Stimulated activated CD8-positive, alpha-beta memory T cell treated with anti-CD3 and anti-CD28 coated beads, Interleukin-7, amount 100 ng/mL, for 1 hour (primary cell): ENCODE measurements around the gene TCP11.

Source experiments
- DNase-seq, 2 donors: peaks; one replicate each; pipeline ENCODE4 v3.0.0-alpha.2; 2020; ENCODE audit warnings: low read depth in 2 of 2

Gene TCP11

DNA sequence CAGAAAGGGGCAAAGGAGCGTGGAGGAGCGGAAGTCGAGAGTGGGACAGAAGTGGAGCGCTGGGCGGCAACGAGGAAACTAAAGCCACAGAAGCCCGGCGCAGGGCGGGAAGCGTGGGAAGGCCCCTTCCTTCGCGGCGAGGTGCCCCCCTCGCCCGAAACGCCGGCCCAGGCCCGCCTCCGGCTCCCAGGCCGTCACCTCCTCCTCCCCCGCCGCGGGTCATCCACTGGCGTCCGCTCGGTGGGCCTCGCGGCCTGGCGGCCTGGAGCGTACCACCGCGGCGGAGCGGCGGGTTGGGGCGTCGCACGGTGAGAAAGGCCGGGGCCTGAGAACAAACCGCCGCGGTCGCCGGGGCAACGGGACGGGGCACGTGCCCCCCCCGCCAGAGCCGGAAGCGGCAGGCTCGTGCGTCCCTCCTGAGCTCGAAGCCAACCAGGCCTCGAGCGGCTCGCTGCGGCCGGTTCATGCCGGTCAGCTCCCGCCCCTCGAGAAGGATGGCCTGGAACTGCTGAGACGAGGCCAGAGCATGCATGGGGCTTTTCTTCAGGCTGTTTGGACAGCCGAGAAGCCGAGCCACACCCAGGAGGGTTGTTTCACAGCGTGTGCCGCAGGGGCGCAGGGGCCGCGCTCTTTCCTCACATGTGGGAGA lies at the start of gene TCP11:
Gene TCP11, minus strand, starts transcription at position 333 of the 649 bp plus-strand sequence. CDS start 469 bp downstream, outside the sequence.
- DNase-seq: no peak

DNA sequence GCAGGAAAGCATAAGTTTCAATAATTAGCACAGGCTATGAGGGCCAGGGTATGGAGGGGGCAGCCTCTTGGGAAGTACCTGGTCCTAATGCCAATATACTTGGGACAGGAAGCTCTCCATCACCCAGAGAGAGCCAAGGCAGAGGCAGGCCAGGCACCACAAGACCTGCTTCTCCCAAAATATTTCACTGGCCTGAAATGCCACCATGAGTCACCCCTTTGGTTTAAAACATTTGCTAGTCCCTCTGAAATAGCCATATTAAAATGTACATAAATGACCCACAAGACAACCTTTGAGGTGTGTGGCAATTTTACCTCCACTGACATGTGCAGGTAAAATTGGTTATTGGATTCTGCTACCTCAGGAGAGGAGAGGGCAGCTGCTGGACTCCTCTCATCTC lies 49.2 kb upstream of the TCP11 start:
- no peak for DNase-seq

DNA sequence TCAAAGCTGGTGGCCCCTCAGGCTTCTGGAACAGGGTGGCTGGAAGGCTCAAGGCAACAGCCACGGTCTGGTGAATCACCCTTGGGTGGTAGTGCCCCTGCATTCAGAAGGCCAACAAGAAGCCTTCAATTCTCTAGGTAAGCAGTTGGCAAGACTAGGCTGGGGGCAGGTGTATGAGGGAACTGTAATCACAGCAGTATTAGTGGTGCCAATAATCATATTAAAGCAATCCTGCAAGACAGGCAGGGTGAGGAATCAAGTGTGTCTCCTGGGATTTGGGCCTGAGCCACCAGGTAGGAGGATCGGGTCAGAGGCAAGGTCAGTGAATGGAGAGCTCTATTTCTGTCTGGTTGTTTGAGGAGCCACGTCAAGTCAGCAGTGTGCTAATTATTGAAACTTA lies 47.7 kb upstream of the TCP11 start:
- no peak for DNase-seq

DNA sequence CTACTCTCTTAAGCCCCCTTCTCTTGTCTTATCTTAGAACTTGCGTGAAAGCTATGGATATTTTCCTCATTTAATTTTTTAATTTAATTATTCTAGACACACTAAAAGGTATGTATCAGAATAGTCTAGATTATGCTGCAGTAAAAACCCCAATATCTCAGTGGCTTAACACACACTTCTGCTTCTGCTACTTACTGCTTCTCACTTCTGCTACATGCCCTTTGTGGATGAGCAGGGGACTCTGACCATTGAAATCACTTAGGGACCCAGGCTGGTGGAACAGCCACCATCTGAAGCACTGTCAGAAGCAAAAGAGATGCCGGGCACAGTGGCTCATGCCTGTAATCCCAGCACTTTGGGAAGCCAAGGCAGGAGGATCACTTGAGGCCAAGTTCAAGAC lies 45.4 kb upstream of the TCP11 start:
- no peak for DNase-seq

DNA sequence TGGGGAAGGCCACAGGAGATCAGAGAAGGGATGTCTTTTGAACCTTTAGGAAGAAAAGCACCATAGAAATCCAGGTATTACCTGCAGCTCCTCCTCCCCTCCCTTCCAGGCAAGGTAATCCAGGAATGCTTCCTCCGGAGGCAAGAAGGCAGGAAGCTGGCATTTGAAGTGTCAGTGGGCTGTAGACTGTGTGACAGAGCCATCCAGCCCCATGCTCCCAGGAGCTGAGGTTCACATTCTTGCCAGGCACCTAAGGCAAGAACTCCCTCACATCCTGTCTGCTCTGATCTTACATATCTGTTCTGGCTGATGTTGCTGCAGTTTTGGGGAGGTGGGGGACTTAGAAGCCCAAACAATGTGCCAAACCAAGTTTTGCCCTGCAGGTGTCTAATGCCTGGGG lies 44.8 kb upstream of the TCP11 start:
- no peak for DNase-seq

DNA sequence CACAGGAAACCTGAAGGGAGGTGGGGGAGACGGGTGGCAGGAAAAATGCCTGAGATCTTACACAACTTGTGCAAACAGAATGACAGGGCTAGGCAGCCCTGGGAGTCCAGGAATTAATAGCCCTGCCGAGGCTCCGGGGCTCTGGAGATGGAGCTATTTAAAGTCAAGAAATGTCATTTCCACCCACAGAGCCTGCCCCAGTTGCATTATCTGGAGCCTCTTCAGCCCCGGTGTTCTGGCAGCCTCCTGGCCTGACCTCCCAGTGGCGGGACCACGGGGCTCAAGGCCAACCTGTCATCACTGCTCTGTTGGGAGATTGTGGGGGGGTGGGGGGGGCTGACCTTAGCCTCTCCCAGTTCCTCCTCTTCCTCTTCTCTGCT lies 44.2 kb upstream of the TCP11 start:
- no peak for DNase-seq

DNA sequence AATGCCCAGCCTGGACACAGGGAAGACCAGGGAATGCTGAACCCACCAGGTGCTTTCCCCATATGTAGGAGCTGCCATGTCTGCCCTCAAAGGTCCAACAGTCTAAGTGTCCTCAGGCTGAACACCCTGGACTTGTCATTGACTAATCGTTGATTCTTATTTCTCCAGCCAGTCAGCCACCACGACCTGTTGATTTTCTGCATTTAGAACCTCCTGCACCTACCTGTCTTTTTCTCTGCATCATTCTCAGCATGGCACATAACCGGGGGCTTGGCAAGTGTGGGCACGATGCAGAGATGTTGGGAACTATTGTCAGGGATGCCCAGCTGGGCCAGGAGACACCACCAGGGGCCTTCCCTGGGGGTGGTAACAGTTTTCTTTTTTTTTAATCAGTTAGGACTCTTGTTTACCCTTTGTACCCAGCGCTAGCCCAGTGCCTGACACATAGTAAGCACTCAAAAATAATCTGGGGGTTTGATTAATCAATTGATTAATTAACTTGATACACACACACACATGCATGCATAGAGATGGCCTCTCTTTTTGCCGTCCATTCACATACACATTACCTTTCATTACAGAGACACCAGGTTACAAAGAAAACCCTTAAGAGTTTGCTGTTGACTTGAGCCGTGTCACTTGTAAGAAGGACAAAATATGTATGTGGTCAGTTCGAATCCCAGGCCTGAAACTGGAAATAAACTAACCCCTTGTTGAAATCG lies 43.6 kb upstream of the TCP11 start:
- no peak for DNase-seq

DNA sequence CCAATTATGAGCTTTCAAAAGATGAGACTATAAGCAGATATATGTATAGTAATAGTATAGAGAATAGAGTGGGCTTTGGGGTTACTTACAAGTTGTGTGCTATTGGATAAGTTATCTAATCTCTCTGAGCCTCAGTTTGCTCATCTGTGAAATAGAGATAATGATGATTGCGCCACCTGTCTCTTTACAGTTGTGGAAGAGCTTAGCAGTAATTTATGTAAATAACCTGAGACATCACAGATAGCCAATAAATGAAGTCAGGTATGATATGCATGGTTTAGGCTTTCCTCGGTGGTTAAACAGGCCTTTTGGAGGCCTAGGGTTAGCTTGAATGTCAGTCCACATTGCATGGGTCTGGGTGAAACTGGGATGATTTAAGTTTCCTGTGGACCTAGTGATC lies 42.8 kb upstream of the TCP11 start:
- DNase-seq: no peak

DNA sequence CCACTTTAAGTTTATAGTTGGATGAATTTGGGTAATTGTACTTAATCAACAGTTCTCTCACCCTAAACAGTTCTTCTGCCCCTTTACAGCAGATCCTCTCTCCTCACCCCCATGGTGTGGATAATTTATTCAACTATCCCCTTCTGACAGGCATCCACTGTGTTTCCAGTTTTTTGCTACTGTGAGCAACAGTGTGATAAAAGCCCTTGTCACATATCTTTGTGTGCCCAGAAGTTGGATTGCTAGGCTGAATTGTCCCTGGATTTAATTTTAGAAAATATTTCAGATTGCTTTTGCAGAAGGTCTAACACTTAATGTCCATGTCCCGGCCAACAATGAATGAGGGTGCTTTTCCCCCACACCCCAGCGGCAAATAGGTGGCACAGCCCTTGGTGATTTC lies 42.1 kb upstream of the TCP11 start:
- DNase-seq: no peak

DNA sequence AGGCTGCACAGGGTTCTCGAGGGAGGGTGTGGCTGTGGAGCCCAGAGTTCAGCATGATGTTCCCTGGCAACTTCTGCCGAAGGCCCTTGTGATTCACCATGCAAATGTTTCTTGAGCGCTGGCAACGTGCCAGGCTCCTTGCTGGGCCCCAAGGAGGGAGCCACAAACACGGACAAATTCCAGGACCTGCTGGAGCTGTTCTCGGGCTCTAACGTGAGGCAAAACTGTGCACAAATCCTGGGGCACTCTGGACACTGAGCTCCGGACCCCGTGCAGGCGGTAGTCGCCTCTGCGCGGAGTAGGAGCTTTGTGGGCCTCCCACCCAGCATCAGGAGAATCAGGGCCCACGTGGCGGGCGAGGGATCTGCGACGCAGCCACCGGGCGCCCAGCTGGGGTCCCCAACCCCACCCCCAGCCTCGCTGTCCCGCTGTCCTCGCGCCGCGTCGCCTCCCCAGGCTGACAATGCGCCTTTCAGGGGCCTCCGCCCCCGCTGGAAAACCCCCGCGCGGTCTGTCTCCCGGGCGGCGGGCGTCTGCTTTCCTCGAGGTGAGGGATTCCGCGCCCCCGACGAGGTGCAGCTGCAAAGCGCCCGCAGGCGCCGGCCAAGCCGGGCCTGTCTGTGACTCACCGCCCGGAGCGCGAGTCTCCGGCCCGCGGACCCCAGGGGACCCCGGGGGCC lies 40.9 kb upstream of the TCP11 start:
- no peak for DNase-seq

DNA sequence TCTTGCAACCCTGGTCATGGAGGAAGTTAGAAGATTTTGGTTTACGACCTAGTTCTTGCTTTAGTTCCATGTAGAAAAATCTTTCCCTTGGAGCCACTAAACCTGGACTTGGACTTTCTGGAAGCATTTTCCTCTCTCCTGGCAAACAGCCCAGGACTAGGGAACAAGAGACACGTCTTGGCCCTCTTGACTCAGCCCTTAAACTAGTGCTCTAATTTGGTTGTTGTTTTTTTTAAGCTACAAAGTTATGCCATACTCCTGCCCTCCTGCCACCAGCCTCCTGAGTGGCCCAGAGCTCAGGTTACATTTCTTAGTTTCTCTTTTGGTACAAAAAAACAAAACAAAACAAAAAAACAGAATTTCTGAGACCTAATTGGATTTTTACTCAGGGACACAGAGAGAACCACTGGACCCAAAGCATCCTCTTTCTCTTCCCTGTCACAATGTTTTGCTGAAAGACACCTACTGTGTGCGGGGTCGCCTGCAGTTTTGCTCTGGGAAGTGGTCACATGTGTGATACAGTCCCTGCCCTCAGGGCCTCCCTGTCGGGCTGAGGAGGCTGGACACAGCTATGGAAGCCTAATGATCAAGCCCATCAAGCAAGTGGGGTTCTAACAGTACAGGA lies 40.3 kb upstream of the TCP11 start:
- no peak for DNase-seq

DNA sequence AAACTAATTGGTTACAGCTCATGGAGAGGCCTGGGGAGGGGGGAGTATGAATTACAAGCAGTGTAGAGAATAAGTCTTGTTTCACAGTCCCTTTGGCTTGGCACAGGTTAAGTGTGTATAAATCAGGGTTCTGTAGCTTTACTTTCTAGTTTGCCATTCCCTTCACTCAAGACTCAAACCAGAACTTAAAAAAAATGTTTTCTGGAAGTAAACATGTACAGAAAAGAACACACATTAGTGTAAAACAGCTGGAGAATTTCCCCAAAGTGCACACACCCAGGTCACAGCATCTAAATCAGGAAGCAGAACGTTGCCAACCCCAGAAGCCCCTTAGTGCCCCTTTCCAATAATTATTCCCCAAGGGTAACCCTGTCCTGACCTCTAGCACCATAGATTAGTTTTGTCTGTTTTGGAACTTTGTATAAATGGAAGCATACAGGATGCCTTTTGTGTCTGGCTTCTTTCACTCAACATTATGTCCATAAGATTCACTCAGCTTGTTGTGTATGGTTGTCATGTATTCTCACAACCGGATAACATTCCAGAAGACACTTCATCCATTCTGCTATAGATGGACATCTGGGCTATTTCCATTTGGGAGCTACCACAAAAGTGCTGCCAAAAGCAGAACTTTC lies 38.9 kb upstream of the TCP11 start:
- DNase-seq: no peak

DNA sequence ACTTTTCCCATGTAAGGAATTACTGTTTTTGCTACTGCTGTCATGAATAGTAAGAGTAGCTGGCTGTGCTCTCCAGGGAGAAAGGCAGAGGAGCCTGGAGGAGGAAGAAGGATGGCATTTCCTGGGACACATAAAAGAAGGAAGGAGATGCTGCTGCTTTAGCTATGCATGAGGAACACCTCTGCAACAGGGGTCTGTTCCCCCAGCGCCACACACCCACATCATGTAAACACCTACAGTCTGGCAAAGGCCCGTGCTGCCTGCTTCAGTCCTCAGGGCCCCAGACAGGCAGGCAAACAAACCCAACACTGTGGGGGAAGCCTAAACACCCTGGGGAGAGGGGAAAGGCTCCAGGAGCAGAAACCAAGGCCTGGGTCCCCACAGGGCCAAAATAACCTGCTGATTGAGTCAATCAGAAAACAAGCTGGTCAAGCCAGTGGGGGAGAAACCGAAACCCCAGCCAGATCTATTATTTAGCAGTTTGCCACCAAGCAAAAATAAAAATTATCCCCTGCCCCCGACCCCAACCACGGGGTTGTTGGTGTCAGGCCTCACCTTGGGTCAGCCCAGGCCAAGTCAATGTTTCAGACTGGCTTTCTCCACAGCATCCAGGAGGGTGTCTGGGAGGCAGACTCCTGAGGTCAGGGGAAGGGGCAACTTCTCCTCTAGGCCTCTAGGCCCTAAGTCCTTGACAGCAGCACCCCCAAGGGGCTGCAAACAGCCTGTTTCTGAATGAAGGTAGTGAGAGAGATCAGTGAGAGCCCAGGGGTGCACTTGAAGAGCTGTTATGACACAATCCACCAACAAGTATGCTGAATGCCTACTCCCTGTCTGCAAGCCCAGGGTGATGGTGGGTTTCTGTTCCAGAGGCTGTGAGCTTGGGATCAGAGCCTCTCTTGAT lies 38.0 kb upstream of the TCP11 start:
- DNase-seq: no peak

DNA sequence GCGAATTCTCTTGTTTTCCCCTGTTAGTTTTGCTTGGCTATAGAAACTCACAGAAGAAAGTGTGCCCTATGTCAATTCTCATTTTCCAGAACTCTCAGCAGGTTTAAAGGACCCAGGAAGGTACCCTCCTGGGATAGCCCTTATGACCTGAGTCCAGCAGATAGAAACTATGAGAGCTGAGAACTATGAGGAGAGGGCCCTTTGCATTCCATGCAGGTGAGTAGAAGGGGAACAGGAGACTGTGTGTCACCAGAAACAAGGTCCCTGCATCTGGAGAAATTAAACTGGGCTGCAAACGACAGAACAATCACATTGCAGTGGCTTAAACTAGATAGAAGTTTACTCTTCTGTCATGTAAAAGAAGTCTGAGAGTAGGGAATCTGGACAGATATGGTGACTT lies 36.9 kb upstream of the TCP11 start:
- DNase-seq: no peak

DNA sequence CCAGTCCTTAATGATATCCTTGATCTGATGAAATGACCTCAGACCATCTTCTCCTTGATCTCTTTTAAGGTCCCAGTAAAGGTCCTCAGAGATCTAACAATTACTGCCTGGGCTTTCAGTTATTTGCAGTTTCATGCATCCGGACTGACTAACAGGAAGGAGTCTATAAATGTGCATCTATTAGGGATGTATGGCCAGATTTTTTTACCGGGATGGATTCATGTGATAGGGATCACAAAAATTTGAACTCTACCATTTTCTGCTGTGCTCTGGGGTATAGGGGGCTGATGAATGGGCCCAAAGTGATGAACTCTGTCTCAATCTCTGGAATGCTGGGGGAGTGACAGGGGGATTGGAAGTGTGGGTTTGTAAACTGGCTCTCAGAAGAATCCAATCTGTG lies 36.5 kb upstream of the TCP11 start:
- no peak for DNase-seq

DNA sequence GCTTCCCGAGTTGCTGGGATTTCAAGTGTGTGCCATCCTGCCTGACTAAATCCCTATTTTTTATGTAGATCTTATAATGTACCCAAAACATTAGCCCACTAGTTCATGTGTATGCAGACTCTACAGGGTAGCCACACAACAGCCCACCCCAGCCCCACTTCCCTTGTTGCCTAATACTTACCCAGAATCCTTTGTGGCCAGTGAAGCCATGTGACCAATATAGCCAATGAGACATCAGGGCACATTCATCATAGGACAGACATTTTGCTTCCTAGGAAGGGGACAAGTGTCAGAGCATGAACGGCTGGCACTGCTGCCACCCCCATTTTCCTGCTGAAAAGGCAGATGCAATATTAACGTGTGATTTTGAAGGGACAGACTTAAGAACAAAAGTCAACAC lies 36.0 kb upstream of the TCP11 start:
- DNase-seq: no peak

DNA sequence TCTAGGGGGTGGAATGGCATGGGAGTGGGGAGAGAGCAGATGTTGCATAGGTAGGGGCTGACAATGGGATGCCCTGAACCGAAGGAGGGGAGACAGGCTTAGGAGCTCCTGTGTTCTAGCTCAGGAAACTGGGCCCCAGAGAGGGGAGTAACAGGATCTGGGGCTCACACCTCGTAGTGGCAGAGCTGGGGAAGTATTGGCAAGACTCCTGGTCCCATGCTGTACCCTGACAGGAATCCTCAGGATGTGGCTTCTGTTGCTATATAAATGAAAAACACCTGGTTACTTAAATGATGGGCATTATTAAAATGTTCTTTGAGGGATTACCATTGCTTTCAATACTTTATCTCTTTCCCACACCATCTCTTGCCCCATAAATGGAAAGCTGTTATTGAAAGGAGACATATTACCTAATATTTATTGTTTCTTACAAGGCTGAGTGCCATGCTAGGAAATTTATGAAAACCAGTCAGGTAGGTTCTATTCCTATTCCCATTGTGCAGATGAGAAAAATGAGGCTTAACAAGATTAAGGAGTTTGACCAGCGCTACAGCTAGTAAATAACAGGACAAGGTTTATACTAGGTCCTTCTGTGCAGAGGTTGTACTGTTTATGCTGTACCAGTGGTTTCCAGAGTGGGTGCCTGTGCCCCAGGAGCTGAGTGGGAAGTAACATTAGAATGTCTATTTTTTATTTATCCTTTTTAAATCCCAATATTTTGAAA lies 35.3 kb upstream of the TCP11 start:
- no peak for DNase-seq

DNA sequence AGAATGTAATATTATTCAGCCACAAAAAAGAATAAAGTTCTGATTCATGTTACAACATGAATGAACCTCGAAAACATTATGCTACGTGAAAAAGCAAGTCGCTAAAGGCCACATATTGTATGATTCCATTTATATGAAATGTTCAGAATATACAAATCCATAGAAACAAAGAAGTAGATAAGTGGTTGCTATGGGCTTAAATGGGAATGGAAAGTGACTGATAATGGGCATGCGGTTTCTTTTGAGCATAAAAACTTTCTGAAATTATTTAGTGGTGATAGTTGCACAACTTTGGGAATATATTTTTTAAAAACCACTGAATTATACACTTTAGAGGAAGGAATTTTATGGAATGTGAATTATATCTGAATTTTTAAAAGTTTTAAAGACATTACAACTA lies 33.4 kb upstream of the TCP11 start:
- no peak for DNase-seq

DNA sequence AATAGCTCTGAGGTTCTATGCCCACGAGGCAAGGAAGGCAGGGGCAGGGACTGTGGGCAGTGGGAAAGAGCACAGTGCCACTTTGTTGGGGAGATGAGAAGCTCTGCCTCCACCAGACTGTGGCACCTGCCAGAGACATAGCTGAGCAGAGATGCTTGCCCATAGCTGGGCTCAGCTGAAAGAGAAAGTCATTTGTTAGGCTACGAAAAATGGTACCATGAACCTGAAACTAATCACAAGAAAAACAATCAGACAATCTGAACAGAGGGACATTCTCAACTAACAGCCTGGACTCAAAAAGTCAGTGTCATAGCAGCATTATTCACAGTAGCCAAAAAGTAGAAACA lies 32.9 kb upstream of the TCP11 start:
- no peak for DNase-seq

DNA sequence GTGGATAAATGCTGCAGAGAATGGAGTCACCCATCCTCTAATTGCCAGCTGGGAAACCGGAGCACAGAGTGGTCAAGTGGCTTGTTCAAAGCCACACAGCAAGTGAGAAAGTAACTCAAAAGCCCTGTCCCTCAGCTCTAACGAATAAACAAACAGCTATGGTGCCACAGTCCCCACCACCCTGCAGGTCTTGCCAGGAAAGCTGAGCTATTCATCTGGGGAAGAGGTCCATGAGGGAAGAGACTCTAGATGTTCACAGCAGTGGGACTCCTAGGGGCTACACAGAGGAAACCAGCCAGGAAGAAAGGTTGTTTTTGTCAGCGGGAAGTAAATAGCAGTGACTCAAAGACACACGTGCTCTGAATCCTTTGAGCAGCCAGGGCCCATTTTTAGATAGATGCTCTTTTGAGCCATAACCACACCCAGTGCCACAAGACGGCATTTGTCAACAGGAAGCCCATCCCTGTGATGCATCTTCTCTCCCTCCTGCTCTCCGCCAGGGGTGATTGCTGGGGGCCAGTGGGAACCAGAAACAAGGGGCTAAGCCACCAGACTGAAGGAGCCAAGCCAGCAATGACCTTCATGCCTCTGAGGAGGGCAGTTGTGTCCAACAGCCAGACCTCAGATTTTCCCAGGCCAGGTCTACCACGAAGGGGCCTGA lies 32.4 kb upstream of the TCP11 start:
- DNase-seq: no peak
